Nephron (organoid): ENCODE results near the gene GATM.

Experiments
- H3K27ac Mint-ChIP-seq, 3 experiments: 2 replicates each; pipeline ENCODE4 v1.8.0; 2020; ENCODE audit warnings: mixed read lengths in 3 of 3, mild to moderate bottlenecking in 2 of 3, moderate library complexity in 1 of 3
- H3K27me3 Mint-ChIP-seq: 2 replicates; pipeline ENCODE4 v1.8.0; 2021; ENCODE audit warnings: low read depth, mild to moderate bottlenecking, moderate library complexity, mixed read lengths
- H3K36me3 Mint-ChIP-seq: 2 replicates; pipeline ENCODE4 v1.8.0; 2020; ENCODE audit warnings: low read depth, mixed read lengths
- H3K4me1 Mint-ChIP-seq: 2 replicates; pipeline ENCODE4 v1.8.0; 2020; ENCODE audit warnings: mixed read lengths
- H3K4me3 Mint-ChIP-seq, 3 experiments: 2 replicates each; pipeline ENCODE4 v1.8.0; 2020; ENCODE audit warnings: mild to moderate bottlenecking in 3 of 3, mixed read lengths in 3 of 3, moderate library complexity in 2 of 3
- H3K9me3 Mint-ChIP-seq: 2 replicates; pipeline ENCODE4 v1.8.0; 2020; ENCODE audit warnings: mixed read lengths
- TF ChIP-seq, protein P1 (sequence below), 3 experiments: fragments of 200-600 bp; sonication (generic); IDR thresholded peaks; one replicate each; pipeline ENCODE4 v1.5.0; 2021; ENCODE audit warnings: antibody characterized with exemption in 3 of 3; ENCODE audit not compliant: unreplicated experiment in 3 of 3

GATM gene

DNA sequence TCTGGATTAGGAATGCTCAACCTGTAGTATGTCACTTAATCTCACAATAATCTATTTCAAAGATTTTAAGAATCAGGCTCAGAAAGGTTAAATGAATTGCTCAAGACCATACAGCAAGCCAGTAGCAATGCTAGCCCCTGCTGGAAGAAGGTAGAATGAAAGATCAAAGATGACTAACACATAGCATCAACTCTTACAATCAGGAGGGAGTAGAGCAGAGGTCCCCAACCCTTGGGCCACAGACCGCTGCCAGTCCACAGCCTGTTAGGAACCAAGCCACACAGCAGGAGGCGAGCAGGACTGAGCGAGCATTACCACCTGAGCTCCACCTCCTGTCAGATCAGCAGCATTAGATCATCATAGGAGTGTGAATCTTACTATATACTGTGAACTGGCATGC lies 15.5 kb upstream of the GATM start:
- TF ChIP-seq, protein P1, sequence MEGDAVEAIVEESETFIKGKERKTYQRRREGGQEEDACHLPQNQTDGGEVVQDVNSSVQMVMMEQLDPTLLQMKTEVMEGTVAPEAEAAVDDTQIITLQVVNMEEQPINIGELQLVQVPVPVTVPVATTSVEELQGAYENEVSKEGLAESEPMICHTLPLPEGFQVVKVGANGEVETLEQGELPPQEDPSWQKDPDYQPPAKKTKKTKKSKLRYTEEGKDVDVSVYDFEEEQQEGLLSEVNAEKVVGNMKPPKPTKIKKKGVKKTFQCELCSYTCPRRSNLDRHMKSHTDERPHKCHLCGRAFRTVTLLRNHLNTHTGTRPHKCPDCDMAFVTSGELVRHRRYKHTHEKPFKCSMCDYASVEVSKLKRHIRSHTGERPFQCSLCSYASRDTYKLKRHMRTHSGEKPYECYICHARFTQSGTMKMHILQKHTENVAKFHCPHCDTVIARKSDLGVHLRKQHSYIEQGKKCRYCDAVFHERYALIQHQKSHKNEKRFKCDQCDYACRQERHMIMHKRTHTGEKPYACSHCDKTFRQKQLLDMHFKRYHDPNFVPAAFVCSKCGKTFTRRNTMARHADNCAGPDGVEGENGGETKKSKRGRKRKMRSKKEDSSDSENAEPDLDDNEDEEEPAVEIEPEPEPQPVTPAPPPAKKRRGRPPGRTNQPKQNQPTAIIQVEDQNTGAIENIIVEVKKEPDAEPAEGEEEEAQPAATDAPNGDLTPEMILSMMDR (IDR thresholded peaks at IDR 0.05; ENCODE audit: unreplicated experiment in 3 of 3) = peak in 2 of 3 experiments; percentile 13 to 17
- peaks cover 39% of the 10 kb centered on the region for H3K27me3 Mint-ChIP-seq
- no peaks in the 10 kb centered on the region for H3K9me3 Mint-ChIP-seq
- no peaks in the 10 kb centered on the region for H3K36me3 Mint-ChIP-seq
- no peak overlapping the region for H3K27ac Mint-ChIP-seq
- H3K4me3 Mint-ChIP-seq = no peak overlapping the region
- H3K4me1 Mint-ChIP-seq = no peaks in the 10 kb centered on the region

DNA sequence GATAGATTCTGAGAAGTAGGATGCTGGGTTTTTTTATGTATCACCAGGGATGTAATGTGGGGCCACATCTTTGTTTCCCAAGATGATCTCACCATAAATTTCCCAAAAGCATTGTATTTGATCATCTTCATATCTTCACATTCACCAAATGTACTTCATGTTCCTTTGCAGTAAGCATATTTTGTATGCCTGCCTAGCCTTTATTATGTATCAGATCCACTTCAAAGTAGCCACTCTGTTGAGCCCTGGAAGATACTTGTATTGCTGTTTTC lies 14.2 kb upstream of the GATM start:
- no peak overlapping the region for H3K27ac Mint-ChIP-seq
- peaks cover 36% of the 10 kb centered on the region for H3K27me3 Mint-ChIP-seq
- H3K9me3 Mint-ChIP-seq = no peaks in the 10 kb centered on the region
- H3K36me3 Mint-ChIP-seq = no peaks in the 10 kb centered on the region
- TF ChIP-seq, protein P1 (IDR thresholded peaks at IDR 0.05; ENCODE audit: unreplicated experiment in 3 of 3) = no peak
- H3K4me3 Mint-ChIP-seq = no peak overlapping the region
- peaks cover 8% of the 10 kb centered on the region for H3K4me1 Mint-ChIP-seq

DNA sequence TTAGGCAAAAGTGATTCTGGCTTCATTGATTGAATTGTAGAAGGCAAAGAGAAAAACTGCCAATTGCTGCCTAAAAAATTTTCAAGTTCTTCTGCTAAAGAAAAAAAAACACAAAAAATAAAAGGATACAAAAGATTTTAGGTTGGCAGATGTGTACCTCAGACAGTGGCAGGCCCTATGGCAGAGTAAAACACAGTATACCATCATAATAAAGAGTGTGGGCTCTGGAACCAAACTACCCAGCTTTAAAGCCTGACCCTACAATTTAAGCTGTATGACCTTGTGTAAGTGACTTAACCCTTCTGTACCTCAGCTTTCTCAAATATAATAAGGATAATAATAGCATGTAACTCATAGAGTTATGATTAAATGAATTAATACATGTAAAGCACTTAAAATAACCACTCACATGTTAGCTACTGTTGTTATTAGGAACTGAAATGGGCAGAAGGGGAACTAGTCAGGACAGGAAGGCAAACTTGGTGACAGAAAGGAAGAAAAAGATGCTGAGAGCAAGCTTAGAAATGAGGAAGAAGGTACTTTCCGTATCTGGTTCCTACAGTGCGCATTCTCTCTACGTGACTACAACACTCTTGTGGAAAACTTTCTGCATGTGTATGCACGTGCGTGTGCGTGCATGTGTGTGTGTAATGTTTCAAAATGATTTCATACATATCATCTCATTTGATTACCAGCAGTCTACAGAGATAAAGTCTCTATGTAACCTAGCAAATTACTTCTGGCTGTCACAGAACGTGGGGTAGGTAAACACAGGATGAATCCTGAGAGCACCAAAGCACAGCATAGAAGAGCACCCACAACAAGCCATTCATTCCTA lies 13.6 kb upstream of the GATM start:
- TF ChIP-seq, protein P1 (IDR thresholded peaks at IDR 0.05; ENCODE audit: unreplicated experiment in 3 of 3) = no peak
- H3K36me3 Mint-ChIP-seq = no peaks in the 10 kb centered on the region
- no peaks in the 10 kb centered on the region for H3K9me3 Mint-ChIP-seq
- H3K4me3 Mint-ChIP-seq = no peak overlapping the region
- H3K4me1 Mint-ChIP-seq = peaks cover 14% of the 10 kb centered on the region
- peaks cover 31% of the 10 kb centered on the region for H3K27me3 Mint-ChIP-seq
- no peak overlapping the region for H3K27ac Mint-ChIP-seq

DNA sequence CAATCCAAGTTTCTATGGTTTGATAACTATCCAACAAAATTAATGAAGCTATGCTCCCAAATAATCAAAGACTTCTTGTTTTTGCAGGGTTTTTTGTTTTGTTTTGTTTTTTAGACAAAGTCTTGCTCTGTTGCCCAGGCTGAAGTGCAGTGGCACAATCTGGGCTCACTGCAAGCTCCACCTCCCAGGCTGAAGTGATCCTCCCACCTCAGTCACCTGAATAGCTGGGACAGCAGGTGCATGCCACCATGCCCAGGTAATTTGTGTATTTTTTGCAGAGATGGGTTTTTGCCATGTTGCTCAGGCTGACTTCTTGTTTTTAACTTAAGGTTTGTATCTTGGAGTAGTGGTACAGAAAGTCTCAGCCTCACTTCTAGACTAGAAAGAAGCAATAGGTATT lies 11.0 kb upstream of the GATM start:
- no peaks in the 10 kb centered on the region for H3K9me3 Mint-ChIP-seq
- peaks cover 8% of the 10 kb centered on the region for H3K27me3 Mint-ChIP-seq
- no peak overlapping the region for H3K4me3 Mint-ChIP-seq
- peaks cover 30% of the 10 kb centered on the region for H3K4me1 Mint-ChIP-seq
- no peaks in the 10 kb centered on the region for H3K36me3 Mint-ChIP-seq
- TF ChIP-seq, protein P1 (IDR thresholded peaks at IDR 0.05; ENCODE audit: unreplicated experiment in 3 of 3) = no peak
- peak overlapping the region in 1 of 3 experiments; percentile 74 for H3K27ac Mint-ChIP-seq

DNA sequence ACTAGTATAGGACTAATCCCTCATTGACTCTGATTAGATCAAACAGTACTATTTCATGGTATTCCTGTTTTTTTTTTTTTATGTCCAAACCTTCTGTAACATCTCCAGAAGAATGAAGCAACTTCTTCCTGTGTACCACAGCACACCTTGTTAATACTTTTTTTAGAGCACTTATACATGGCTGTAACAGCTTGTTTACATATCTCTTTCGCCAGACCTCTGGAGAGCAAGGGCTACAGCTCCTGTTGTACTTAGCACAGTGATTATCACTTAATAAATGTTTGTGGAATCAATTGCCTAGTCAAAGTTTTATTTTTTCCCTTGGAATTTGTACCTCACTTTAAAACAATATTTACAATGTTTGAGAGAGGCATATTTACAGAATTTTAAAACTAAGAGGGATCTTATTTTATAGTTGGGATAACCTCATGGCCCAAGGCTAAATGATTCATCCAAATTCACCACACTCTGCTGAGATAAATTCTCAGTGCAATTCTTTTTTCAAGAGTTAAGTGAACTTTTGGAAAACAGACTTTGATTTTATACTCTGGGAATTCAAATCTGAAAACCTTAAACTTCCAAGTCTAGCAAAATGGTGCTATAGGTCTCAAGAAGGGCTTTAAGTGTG lies 9.2 kb upstream of the GATM start:
- Mint-ChIP-seq H3K4me3 (no peak overlapping the region), H3K4me1 (peaks cover 33% of the 10 kb centered on the region), H3K36me3 (no peaks in the 10 kb centered on the region), H3K9me3 (no peaks in the 10 kb centered on the region), H3K27ac (peak overlapping the region; percentile 54 to 95 (median 72)), H3K27me3 (peaks cover 5% of the 10 kb centered on the region)
- TF ChIP-seq, protein P1 (IDR thresholded peaks at IDR 0.05; ENCODE audit: unreplicated experiment in 3 of 3) = no peak

DNA sequence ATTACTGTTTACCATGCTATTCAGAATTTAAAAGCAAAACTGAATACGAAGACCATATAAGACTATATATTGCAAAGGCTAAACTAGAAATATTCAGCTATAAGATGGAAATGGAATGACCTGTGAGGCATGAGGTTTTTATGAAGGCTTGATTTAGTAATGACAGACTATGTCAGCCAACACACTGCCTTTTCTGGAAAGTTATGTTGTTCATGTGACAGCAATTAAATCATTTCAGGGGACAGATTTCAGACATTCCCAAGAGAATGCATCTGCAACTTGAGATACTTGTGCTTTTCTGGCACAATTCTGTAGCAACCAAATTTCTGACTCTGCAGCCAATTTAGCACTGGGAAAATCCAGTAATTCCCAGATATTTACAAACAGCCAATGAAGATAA lies 8.6 kb upstream of the GATM start:
- Mint-ChIP-seq H3K27me3 (peaks cover 9% of the 10 kb centered on the region), H3K9me3 (no peaks in the 10 kb centered on the region), H3K4me3 (no peak overlapping the region), H3K27ac (peak overlapping the region; percentile 54 to 95 (median 72)), H3K36me3 (no peaks in the 10 kb centered on the region), H3K4me1 (peaks cover 33% of the 10 kb centered on the region)
- TF ChIP-seq, protein P1 (IDR thresholded peaks at IDR 0.05; ENCODE audit: unreplicated experiment in 3 of 3) = no peak
